PFSK-1 (cell line): ENCODE results near the gene CTNND2.

Source experiments
- FOXP2 ChIP-seq: optimal IDR thresholded peaks from 2 replicates; pipeline ENCODE3; 2011; ENCODE audit warnings: borderline replicate concordance, control low read depth, inconsistent platforms; ENCODE audit not compliant: insufficient read depth; ENCODE audit errors: extremely low read length, extremely low read depth
- POLR2AphosphoS5 ChIP-seq: IDR thresholded peaks from 2 replicates; pipeline ENCODE4 v1.6.1; 2012; ENCODE audit warnings: low read depth, mild to moderate bottlenecking, control low read depth, low read length, moderate library complexity
- SIN3A ChIP-seq: IDR thresholded peaks from 2 replicates; pipeline ENCODE4 v1.6.1; 2012; ENCODE audit warnings: mild to moderate bottlenecking, low read length, moderate library complexity, borderline replicate concordance; ENCODE audit not compliant: insufficient read depth
- TAF1 ChIP-seq: IDR thresholded peaks from 2 replicates; pipeline ENCODE4 v1.6.1; 2012; ENCODE audit warnings: low read length, control low read depth, borderline replicate concordance; ENCODE audit not compliant: insufficient read depth
- TF ChIP-seq, protein P1 (sequence below), 2 experiments: IDR thresholded peaks; 2 replicates each; pipeline versions ENCODE4 v1.6.1 to v1.8.0; 2011 to 2012; ENCODE audit warnings: low read depth in 2 of 2, low read length in 2 of 2, control low read depth in 1 of 2, inconsistent platforms in 1 of 2, mild to moderate bottlenecking in 1 of 2, moderate library complexity in 1 of 2; ENCODE audit not compliant: insufficient read depth in 1 of 2

Gene CTNND2

DNA sequence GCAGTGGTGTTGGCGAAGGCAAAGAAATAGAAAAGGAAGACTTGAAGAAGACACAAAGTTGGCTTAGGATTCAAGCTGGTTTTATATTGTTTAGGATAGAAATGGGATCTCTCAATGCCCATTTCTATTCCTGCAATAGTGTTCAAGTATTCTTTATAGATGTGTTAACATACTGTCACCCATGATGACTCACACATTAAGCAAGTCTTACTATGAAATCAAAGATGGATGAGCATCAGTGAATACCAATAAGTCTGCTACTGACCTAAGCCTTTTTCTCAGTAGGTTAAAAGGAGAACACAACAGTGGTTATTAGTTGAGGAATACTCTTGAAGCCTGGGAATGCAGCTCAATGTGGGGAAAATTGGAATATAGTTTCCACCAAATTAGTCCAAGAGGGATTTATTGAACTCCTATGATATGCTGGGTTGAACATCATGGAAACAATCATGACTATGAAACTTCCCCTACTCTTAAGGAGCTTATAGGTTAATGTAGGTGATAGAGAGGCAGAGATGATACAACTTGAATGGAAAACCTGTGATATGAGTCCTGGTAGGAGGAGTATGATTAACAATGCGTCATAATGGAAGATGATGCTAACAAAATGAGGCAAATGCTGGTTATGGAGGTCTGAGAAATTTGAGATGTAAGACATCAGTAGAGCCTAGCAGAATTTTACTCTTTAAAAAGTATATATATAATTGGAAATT lies 726.1 kb downstream of the CTNND2 start:
- no peak for TF ChIP-seq TAF1
- TF ChIP-seq SIN3A = no peak
- TF ChIP-seq FOXP2 = no peak
- TF ChIP-seq, protein P1, sequence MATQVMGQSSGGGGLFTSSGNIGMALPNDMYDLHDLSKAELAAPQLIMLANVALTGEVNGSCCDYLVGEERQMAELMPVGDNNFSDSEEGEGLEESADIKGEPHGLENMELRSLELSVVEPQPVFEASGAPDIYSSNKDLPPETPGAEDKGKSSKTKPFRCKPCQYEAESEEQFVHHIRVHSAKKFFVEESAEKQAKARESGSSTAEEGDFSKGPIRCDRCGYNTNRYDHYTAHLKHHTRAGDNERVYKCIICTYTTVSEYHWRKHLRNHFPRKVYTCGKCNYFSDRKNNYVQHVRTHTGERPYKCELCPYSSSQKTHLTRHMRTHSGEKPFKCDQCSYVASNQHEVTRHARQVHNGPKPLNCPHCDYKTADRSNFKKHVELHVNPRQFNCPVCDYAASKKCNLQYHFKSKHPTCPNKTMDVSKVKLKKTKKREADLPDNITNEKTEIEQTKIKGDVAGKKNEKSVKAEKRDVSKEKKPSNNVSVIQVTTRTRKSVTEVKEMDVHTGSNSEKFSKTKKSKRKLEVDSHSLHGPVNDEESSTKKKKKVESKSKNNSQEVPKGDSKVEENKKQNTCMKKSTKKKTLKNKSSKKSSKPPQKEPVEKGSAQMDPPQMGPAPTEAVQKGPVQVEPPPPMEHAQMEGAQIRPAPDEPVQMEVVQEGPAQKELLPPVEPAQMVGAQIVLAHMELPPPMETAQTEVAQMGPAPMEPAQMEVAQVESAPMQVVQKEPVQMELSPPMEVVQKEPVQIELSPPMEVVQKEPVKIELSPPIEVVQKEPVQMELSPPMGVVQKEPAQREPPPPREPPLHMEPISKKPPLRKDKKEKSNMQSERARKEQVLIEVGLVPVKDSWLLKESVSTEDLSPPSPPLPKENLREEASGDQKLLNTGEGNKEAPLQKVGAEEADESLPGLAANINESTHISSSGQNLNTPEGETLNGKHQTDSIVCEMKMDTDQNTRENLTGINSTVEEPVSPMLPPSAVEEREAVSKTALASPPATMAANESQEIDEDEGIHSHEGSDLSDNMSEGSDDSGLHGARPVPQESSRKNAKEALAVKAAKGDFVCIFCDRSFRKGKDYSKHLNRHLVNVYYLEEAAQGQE (IDR thresholded peaks at IDR 0.05; ENCODE audit: insufficient read depth in 1 of 2, low read depth in 2 of 2, low read length in 2 of 2) = no peak
- TF ChIP-seq POLR2AphosphoS5 = no peak

DNA sequence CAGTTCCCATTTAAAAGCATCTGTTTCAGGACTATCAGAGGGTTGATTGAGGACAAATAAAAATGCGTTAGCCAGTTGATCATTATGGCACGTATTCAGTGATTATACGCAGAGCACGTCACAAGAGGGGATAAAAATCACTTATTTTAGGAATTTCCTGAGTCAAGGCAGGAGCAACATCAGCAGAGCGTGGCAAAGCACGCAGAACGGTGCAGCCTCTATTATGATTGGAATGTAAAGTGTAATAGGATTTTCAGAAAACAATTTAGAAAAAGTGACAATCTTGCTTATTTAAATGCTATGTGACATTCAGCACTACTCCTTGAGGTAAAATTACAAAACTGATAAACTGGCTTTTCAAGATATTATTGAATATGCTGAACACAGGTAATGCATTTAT lies 729.7 kb downstream of the CTNND2 start:
- TF ChIP-seq POLR2AphosphoS5 = no peak
- TF ChIP-seq, protein P1 (IDR thresholded peaks at IDR 0.05; ENCODE audit: insufficient read depth in 1 of 2, low read depth in 2 of 2, low read length in 2 of 2) = no peak

DNA sequence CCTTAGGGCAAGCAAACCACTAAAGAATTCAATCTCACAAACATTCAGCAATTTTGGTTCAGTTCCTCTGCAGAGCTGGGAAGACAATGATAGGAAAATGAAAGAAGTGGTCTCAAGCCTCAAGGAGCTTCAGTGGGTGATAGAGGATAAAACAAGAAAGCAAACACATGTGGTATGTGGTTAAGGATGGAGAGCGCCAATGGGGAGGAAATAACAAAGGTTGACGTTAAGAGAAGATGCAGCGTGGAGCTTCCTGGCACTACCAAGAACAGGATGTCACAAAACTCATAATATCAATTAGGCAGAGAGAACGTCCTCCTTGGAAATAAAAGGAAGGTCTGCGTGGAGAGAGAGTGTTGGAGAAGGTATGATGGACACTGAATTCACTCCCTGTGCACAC lies 731.8 kb downstream of the CTNND2 start:
- TF ChIP-seq, protein P1 (IDR thresholded peaks at IDR 0.05; ENCODE audit: insufficient read depth in 1 of 2, low read depth in 2 of 2, low read length in 2 of 2) = no peak
- TF ChIP-seq POLR2AphosphoS5 (no peak), FOXP2 (no peak), SIN3A (no peak), TAF1 (no peak)

DNA sequence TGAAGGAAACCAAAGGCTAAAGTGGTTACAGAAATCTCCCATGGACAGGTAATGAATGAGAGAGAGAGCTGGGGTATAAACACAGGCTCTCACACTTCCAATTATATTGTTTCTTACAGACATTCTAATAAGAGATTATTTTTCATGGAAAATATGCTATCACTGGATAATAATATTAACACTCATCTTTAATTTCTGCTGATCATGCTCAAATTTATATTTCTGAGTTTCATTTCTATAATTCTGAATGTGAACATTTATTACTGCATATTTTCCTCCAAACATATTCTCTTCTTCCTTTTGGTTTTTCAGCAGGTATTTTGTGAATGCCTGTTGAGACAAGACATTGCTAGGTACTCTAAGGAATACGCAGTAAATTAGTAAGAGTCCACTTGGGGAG lies 733.0 kb downstream of the CTNND2 start:
- TF ChIP-seq POLR2AphosphoS5 (no peak), FOXP2 (no peak), TAF1 (no peak), SIN3A (no peak)
- TF ChIP-seq, protein P1 (IDR thresholded peaks at IDR 0.05; ENCODE audit: insufficient read depth in 1 of 2, low read depth in 2 of 2, low read length in 2 of 2) = no peak

DNA sequence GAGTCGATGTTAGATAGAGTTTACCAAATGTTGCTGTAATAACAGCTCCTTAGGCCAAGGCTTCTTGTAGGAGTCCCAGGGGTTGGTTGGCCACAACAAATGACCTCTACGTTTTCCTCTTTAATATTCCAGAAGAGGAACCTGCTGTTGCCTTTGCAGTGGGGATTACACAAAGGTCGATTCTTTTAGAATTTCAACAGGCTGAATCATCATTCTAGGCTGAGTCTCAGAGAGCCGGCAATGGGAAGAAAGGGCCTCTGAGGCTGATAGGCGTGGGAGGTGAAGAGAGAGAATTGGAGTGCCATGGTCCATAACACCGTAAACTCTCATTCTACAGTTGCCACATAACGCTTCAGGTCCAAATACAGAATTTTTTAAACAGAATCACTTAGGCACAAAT lies 737.3 kb downstream of the CTNND2 start:
- TF ChIP-seq SIN3A (no peak), POLR2AphosphoS5 (no peak), FOXP2 (no peak), TAF1 (no peak)
- TF ChIP-seq, protein P1 (IDR thresholded peaks at IDR 0.05; ENCODE audit: insufficient read depth in 1 of 2, low read depth in 2 of 2, low read length in 2 of 2) = no peak
